DND-41 (cell line): ENCODE measurements around the gene IFNG.

Experiments used
- ATAC-seq: fragments of 200-7000 bp; cut with Tn5 transposase; 3 replicates; pipeline ENCODE4 v1.9.1; 2021; ENCODE audit warnings: low read depth; ENCODE audit not compliant: insufficient read depth
- DNase-seq: peaks from one replicate; pipeline ENCODE4 v3.0.0-alpha.2; 2020
- H2AFZ ChIP-seq: 2 replicates; pipeline ENCODE4 v1.6.0; 2012; ENCODE audit warnings: low read depth, low read length
- H3K27ac ChIP-seq: 2 replicates; pipeline ENCODE4 v1.5.1; 2012; ENCODE audit warnings: low read length, inconsistent platforms
- H3K27me3 ChIP-seq: fragments of 200-600 bp; sonication (generic); 2 replicates; pipeline ENCODE4 v1.6.0; 2012; ENCODE audit warnings: low read length, mild to moderate bottlenecking, inconsistent platforms; ENCODE audit not compliant: insufficient read depth, poor library complexity
- H3K36me3 ChIP-seq: 2 replicates; pipeline ENCODE4 v1.5.1; 2012; ENCODE audit warnings: low read length, inconsistent platforms; ENCODE audit not compliant: insufficient read depth
- H3K4me1 ChIP-seq: 2 replicates; pipeline ENCODE4 v1.5.1; 2012; ENCODE audit warnings: mild to moderate bottlenecking, low read length; ENCODE audit not compliant: insufficient read depth
- H3K4me2 ChIP-seq: 2 replicates; pipeline ENCODE4 v1.6.0; 2012; ENCODE audit warnings: mild to moderate bottlenecking, moderate library complexity, low read length, inconsistent platforms; ENCODE audit not compliant: insufficient read depth
- H3K4me3 ChIP-seq, 2 experiments: fragments of 200-600 bp in 1 of 2; shearing (Covaris generic) in 1 of 2; 2 replicates each; pipeline ENCODE4 v1.5.1; 2012 to 2016; ENCODE audit warnings: inconsistent platforms in 2 of 2, low read length in 2 of 2, mild to moderate bottlenecking in 2 of 2, low read depth in 1 of 2, moderate library complexity in 1 of 2
- H3K79me2 ChIP-seq: 2 replicates; pipeline ENCODE4 v1.6.0; 2012; ENCODE audit warnings: low read length, inconsistent platforms; ENCODE audit not compliant: insufficient read depth
- H3K9ac ChIP-seq: 2 replicates; pipeline ENCODE4 v1.6.0; 2012; ENCODE audit warnings: low read depth, mild to moderate bottlenecking, inconsistent platforms, low read length, moderate library complexity
- H3K9me3 ChIP-seq: 2 replicates; pipeline ENCODE4 v1.5.1; 2012; ENCODE audit warnings: low read length, moderate library complexity, mild to moderate bottlenecking, inconsistent platforms; ENCODE audit not compliant: insufficient read depth, severe bottlenecking
- H4K20me1 ChIP-seq: 2 replicates; pipeline ENCODE4 v1.6.0; 2012; ENCODE audit warnings: low read length; ENCODE audit not compliant: insufficient read depth
- EZH2 ChIP-seq: IDR thresholded peaks from 3 replicates; pipeline ENCODE4 v1.6.1; 2012; ENCODE audit warnings: borderline replicate concordance, low read depth, mild to moderate bottlenecking, moderate library complexity, low read length, inconsistent platforms; ENCODE audit not compliant: severe bottlenecking
- TF ChIP-seq, protein P1 (sequence below): IDR thresholded peaks from 2 replicates; pipeline ENCODE4 v1.5.1; 2012; ENCODE audit warnings: borderline replicate concordance, low read length, moderate library complexity, mild to moderate bottlenecking; ENCODE audit not compliant: poor library complexity, severe bottlenecking; ENCODE audit errors: extremely low read depth

Gene IFNG

DNA sequence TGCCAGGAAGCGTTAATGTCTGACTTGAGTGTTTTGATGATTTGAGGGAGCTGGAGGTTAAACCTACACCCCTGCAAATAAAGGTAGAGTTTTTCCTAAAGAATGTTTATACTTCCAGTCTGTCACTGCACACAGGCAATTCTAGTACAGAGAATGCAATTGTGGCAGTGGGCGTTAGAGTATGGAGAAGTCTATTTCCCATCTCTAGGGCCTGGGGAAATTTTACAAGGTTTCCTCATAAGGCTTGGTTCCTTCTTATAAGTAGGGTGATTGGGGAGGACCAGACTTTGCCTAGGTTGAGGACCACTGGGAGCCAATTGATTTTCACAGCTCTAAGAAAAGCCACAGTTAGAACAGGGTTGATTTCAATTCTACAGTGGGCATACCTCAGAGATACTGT lies 44.3 kb downstream of the IFNG start:
- ATAC-seq (no peak), DNase-seq (no peak)
- Histone ChIP-seq H3K36me3 (no peaks in the 10 kb centered on the region), H3K79me2 (no peaks in the 10 kb centered on the region), H3K9me3 (no peaks in the 10 kb centered on the region), H3K4me2 (no peak overlapping the region), H4K20me1 (no peaks in the 10 kb centered on the region), H2AFZ (no peak overlapping the region), H3K27ac (no peak overlapping the region), H3K9ac (no peak overlapping the region), H3K4me3 (no peak overlapping the region), H3K4me1 (no peaks in the 10 kb centered on the region), H3K27me3 (peaks cover 3% of the 10 kb centered on the region)
- TF ChIP-seq, protein P1, sequence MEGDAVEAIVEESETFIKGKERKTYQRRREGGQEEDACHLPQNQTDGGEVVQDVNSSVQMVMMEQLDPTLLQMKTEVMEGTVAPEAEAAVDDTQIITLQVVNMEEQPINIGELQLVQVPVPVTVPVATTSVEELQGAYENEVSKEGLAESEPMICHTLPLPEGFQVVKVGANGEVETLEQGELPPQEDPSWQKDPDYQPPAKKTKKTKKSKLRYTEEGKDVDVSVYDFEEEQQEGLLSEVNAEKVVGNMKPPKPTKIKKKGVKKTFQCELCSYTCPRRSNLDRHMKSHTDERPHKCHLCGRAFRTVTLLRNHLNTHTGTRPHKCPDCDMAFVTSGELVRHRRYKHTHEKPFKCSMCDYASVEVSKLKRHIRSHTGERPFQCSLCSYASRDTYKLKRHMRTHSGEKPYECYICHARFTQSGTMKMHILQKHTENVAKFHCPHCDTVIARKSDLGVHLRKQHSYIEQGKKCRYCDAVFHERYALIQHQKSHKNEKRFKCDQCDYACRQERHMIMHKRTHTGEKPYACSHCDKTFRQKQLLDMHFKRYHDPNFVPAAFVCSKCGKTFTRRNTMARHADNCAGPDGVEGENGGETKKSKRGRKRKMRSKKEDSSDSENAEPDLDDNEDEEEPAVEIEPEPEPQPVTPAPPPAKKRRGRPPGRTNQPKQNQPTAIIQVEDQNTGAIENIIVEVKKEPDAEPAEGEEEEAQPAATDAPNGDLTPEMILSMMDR = no peak
- no peak for TF ChIP-seq EZH2

DNA sequence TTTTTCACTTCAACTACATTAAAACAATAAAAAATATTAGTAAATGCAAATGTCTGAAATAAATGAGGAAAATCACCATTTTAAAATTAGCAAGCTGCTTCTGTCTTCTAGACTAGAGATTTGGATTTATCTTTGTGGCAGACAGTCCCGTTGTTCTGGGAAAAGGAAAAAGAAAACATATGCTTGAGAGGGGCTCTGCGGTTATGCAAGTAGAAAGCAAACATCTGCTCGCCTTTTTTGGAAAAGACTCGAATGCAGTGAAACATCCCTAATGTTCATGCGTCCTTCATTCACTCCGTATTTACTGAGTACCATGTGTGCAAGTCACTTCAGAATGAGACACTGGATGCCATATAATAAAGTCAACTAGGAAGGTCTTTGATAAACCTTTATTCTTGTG lies 44.9 kb downstream of the IFNG start:
- H3K27ac ChIP-seq = no peak overlapping the region
- H2AFZ ChIP-seq = no peak overlapping the region
- DNase-seq = no peak
- TF ChIP-seq, protein P1 = no peak
- no peak for TF ChIP-seq EZH2
- H3K4me3 ChIP-seq = no peak overlapping the region
- H3K4me1 ChIP-seq = no peaks in the 10 kb centered on the region
- no peak for ATAC-seq
- H3K4me2 ChIP-seq = no peak overlapping the region
- H3K9ac ChIP-seq = no peak overlapping the region
- no peaks in the 10 kb centered on the region for H3K79me2 ChIP-seq
- no peaks in the 10 kb centered on the region for H4K20me1 ChIP-seq
- H3K27me3 ChIP-seq = peaks cover under 1% of the 10 kb centered on the region
- H3K36me3 ChIP-seq = no peaks in the 10 kb centered on the region
- H3K9me3 ChIP-seq = no peaks in the 10 kb centered on the region

DNA sequence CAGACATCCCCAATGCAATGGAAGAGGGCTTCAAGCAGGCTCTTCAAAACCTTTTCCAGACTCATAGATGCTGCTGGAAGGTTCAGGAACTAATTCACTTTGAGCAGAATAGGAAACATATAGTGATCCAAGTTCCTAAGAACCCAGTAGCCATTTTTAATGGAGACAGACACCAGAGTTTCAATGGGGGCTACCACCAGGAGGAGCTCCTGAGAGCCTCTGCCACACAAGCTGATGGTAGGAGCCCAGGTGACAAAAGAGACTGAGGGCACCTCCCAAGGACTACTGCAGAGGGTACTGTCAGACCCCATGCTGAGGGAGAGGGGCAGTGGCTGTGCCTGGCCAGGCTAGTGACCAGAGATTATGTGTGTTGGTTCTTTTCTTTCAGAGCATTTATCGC lies 45.9 kb downstream of the IFNG start:
- Histone ChIP-seq H2AFZ (no peak overlapping the region), H3K79me2 (no peaks in the 10 kb centered on the region), H3K9me3 (no peaks in the 10 kb centered on the region), H4K20me1 (no peaks in the 10 kb centered on the region), H3K27ac (no peak overlapping the region), H3K27me3 (no peaks in the 10 kb centered on the region), H3K36me3 (no peaks in the 10 kb centered on the region), H3K4me1 (no peaks in the 10 kb centered on the region), H3K4me3 (no peak overlapping the region), H3K9ac (no peak overlapping the region), H3K4me2 (no peak overlapping the region)
- TF ChIP-seq, protein P1 = peak; percentile 47
- no peak for TF ChIP-seq EZH2
- peak; percentile 34 for DNase-seq
- peak; percentile 53; the same call in 2 of the 3 replicates for ATAC-seq

DNA sequence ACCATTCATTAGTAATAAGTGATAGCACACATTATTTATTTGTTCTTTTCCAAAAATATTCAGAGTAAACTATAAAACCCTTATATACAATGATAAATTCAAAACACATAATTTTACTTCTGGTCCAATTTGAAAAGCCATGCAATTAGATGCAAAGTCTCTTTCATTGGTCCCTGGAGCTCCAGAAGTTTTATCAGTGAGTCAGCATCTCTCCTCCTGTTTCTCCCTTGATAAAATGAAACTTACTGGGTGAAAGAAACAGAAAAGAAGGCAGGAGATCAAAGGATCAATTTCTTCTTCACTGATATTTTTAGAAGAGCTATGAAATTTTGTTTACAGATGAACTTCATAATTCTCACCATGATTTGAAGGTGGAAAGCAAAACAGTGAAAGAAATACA lies 47.5 kb downstream of the IFNG start:
- H3K79me2 ChIP-seq = no peaks in the 10 kb centered on the region
- H3K4me2 ChIP-seq = no peak overlapping the region
- H3K4me3 ChIP-seq = no peak overlapping the region
- DNase-seq (no peak), ATAC-seq (no peak)
- H4K20me1 ChIP-seq = no peaks in the 10 kb centered on the region
- no peak overlapping the region for H2AFZ ChIP-seq
- H3K4me1 ChIP-seq = no peaks in the 10 kb centered on the region
- no peaks in the 10 kb centered on the region for H3K27me3 ChIP-seq
- TF ChIP-seq, protein P1 = no peak
- TF ChIP-seq EZH2 = no peak
- H3K9me3 ChIP-seq = no peaks in the 10 kb centered on the region
- H3K36me3 ChIP-seq = no peaks in the 10 kb centered on the region
- H3K27ac ChIP-seq = no peak overlapping the region
- no peak overlapping the region for H3K9ac ChIP-seq
